Daoy (cell line): ENCODE data around the gene FHOD3. TPM values are rescaled to one million over a fixed set of nuclear protein-coding genes. Genes with fewer than 3 reads are reported as not detected.
A peak's percentile ranks its signal among the peaks of the same experiment; 100 is the strongest.

Experiments
- DNase-seq: peaks from one replicate; pipeline ENCODE4 v3.0.0-alpha.2; 2015; ENCODE audit warnings: low read depth
- total RNA-seq: library from RNA; depleted of rRNA; stranded (reverse); fragments of >200 nt; shearing (Covaris generic); gene quantifications from 2 replicates; pipeline ENCODE4 v1.2.3, GENCODE V29; 2014

Gene FHOD3
- total RNA-seq, 1 experiment from 2014 or later, result 17.8 TPM

DNA sequence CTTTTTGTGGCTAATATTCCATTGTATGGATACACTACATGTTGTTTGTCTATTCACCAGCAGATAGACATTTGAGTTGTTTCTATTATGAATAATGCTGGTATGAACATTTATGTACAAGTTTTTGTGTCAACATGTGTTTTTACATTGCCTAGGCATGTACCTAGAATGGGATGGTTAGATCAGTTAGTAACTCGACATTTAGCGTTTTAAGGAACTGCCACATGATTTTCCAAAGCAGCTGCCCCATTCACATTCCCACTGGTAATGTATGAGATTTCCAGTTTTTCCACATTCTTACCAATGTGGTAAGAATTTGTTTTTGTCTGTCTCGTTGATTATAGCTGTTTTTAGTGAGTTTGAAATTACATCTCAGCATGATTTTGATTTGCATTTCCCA is 112.8 kb downstream of the FHOD3 start:
- no peak for DNase-seq

DNA sequence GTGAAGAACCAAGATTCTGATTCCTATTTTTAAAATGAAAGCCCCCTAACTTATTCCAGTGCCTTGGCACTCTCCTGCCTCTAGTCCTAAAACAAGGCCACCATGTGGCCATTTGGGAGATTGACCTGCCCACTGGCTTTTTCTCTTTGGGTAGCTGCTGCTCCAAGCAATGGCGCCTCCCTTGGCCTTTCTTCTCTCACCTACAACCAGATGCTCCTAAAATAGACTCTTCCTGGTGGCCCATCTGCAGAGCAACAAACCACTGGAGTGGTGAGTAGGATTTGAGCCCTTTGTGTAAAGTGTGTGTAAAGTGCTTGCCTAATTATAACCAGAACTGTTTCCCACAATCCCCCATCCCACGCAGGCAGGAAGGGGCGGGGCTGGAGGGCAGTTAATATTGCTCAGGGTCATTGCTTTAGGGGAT is 114.2 kb downstream of the FHOD3 start:
- peak; percentile 50 for DNase-seq

DNA sequence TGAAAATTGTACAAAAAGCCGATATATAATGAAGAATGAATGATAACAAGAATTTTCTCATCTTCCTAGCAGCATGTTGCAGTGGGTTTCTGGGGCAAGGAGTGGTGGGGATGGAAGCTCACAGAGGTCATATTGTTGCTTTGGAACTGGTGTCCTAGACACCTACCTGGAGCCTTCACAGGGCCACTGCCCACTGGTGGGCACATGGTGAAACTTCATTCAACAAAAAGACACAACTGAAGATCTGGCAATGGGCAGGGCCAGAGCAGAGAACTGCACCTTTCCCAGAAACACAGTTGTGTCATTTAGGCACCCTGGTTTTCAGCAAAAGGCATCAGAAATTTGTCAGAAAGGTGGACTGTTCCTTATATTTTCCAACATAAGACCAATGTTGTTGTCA is 115.3 kb downstream of the FHOD3 start:
- DNase-seq, result no peak

- DNase-seq, result no peak
These were observed 117.7 kb downstream of the FHOD3 start for GRCh38 chr18:36415171-36415570.

- no peak for DNase-seq
These were observed 118.1 kb downstream of the FHOD3 start for GRCh38 chr18:36415625-36416024.

GRCh38 chr18:36419188-36419899 is 121.8 kb downstream of the FHOD3 start:
- no peak for DNase-seq

GRCh38 chr18:36419900-36420531 is 122.5 kb downstream of the FHOD3 start:
- DNase-seq, result peak; percentile 17

DNA sequence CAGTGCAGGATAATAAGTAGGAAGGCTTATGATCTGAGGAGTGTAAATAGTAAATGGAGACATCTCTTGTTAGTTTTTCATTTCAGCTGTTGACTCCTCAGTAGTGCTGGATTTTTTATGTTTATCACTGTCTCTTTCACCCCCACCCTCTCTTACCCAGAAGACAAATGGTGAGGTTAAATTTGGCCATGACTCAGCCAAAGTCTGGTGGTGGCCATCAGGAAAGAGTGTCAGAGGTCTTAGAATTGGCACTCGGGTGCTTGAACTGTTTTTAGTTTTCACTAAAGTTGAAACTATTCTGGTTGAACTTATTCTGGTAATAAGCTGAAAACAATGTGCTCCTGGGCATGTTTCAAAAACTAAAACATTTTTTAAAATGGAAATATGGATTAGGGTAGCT is 123.3 kb downstream of the FHOD3 start:
- DNase-seq, result no peak

DNA sequence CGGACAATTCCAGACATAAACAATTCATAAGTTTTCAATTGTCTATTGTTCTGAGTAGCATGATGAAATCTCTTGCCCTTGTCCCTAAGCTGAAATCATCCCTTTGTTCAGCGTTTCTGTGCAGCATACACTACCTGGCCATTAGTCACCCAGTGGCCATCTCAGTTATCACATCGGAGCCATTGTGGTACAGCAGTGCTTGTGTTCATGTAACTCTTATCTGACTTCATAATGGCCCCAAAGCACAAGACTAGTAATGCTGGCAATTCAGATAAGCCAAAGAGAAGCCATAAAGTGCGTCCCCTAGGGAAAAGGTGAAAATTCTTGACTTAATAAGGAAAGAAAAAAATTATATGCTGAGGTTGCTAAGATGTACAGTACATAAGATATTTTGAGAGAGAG is 127.2 kb downstream of the FHOD3 start:
- no peak for DNase-seq

- DNase-seq, result no peak
These were observed 129.9 kb downstream of the FHOD3 start for GRCh38 chr18:36427369-36427768.

DNA sequence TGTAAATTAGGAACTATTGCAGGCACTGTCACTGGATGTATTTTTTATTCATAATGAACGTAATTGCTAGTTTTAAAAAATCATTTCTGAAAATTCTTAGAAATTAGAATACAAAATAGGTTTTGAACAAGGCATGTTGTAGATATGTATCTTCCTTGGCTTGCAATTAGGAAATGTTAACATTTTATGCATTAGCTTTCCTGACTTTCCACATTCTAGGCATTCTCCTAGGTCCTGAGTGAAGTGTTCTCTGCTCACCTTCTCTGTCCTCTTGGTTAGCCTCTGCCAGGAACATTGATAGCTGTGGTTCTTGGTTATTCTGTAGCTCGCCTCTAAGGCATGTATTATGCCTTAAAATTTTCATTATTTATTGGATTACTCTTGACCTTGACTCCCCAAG is 130.3 kb downstream of the FHOD3 start:
- DNase-seq, result no peak

- DNase-seq, result no peak
These were observed 131.0 kb downstream of the FHOD3 start for GRCh38 chr18:36428431-36429029.

DNA sequence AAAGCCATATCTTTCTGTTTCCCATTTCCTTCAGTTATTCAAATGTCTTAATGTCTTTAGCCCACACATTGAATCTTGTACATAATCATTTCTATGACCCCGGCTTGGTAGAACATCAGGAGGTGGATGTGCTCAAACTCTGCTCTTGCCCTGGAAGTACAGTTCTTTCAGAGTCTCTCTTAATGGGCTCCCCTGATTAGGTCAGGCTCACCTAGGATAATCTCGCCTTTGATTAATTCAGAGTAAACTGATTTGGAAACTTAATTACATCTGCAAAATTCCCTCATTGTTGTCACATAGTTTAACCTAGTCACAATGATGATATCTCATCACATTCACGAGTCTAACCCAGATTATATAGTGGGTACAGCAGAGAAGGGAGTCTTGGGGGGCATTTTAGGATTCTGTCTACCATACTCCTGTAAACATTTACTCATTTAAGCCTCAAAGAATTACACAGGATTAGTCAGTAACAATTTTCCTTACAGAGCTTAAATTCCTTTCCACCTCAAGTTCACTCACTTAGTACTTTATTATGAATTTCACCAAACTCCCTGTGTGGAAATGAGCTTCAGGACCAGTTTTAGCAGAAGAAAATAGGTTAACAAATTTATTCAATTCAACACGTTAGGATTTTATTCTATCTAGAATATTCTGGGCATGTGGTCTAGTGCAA is 135.5 kb downstream of the FHOD3 start:
- DNase-seq, result no peak

DNA sequence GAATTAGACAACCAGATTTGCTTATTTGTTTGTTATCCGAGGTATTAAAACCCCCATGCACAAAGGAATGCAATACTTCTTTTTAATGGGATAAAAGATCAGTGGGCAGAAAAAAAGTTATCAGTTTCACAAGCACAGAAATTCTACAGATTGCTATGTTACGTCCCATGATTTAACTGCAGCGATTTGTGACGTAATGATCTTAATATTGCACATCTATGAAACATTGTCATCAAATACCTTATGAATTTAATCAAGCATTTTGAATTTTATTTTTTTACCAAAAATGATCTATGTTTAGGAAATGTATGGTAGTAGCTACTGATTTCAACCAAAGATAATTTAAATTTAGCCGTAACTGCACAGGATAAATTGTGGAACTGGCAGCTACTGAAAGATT is 138.9 kb downstream of the FHOD3 start:
- DNase-seq, result no peak

DNA sequence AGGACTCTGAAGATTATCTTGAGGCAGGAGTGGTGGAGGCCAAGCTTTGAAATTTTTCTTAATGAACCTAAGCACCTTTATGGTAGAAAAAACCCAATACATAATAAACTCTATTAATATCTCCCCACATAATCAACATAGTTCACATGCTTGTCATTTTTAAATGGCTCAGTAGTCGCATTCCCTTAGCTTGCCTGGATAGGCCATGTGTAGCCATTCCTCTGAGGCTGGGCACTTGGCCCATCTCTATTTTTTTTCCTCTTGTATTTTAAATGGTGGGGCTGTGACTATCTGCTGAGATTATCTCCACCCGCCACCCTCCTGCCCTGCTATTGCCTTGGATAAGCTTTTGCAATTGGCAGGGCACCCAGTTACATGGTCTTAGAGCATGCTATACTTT is 143.1 kb downstream of the FHOD3 start:
- DNase-seq, result no peak

DNA sequence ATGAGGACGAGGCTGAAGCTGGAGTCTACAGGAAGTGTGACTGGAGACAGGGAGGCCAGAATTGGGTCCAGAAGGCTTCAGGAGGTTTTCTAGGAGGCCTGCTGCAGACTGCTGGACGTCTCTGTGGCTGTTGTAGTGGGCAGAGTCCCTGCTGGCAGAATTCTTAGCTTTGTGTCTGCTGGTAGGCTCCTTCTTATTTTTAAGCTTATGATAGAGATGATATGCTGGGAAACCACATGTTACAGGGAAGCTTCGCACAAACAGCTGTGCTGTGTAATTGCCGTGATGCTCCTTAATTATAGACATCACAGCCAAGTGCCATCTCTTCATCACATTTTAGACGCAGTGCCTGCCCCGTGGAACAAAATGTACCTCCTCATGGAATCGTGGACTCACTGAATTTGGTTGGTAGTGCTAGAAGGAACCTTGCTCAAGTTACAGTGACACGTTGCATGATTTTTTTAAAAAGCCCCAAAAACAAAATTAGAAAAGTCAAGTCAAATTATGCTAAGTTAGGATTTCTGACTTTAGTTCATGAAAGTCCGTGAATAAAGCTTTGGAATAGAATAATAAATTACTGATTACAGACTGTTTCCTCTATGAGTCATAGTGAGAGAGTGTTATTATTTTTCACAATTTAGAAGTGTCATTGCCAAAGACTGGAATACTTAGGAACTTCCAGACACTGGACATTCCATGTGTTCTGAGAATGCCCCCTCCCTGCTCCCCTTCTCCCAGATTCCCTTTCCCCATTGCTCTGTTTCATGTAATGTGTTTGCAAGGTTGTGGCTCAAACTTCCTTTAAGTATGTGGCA is 144.1 kb downstream of the FHOD3 start:
- no peak for DNase-seq

DNA sequence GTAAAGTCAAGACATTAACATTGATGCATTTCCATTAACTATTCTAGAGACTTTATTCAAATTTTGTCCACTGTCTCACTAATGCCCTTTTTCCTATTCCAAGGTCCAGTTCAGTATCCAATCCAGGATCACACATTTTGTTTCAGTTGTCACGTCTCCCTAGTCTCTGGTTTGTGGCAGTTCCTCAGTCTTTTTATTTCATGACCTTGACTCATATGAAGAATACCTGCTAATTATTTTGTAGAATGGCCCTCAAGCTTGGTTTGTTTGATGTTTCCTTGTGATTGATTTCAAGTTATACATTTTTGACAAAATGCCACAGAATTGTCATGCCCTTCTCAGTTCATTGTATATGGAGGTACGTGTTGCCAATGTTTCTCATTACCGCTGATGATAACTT is 145.2 kb downstream of the FHOD3 start:
- DNase-seq, result no peak

DNA sequence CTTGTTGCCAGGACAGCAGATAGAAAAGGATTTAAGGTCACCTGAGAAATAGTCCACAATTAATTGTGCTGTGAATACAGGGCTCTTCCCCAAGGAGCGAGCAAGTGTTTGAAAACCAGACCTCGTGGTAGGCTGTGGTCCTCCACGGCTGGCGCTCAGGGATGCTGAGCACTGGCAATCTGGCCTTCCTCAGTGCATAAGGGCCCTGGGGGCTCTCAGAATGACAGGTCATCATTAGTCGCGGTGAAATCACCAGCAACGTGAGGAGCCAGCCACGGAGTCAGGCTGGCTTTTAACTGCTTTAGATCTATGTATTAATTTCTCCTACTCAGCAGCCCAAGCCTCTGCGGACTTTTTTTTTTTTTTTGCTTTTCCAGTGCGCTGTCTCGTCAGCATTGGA is 148.5 kb downstream of the FHOD3 start:
- DNase-seq, result peak; percentile 13

GRCh38 chr18:36448384-36449290 is 151.1 kb downstream of the FHOD3 start:
- DNase-seq, result no peak

DNA sequence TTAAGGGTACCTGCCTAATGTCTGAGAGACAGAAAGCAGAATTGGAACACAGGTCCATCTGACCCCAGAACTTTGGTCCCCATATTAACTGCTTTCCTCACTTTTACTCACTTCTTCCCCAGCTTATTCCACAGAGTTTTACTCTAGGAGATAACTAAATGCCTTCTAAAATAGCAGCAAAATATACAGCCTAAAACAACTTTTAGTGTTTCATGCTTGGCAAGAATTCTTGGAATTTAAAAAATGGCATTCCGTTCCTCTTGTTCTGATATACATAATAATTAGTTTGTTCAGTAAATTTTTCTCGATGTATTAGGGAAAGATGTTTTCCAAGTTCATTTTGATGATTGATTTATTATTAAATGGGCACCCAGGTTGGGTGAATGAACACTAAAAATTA is 151.9 kb downstream of the FHOD3 start:
- no peak for DNase-seq

DNA sequence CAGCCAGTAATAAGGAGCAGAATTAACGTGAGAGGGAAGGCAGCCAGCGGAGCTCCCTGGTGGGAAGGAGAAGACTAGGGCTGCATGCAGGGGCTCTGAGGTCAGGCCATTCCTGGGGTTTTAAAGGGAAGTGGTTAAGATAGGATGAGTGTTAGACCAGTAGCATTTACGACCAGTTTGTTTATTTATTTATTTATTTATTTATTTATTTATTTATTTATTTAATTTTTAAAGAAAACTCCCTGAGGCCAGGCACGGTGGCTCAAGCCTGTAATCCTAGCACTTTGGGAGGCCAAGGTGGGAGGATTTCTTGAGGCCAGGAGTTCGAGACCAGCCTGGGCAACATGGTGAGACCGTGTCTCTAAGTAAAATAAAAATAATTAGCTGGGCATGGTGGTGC is 152.8 kb downstream of the FHOD3 start:
- no peak for DNase-seq
